ENCODE measurements around the gene FAM210B.

DNA sequence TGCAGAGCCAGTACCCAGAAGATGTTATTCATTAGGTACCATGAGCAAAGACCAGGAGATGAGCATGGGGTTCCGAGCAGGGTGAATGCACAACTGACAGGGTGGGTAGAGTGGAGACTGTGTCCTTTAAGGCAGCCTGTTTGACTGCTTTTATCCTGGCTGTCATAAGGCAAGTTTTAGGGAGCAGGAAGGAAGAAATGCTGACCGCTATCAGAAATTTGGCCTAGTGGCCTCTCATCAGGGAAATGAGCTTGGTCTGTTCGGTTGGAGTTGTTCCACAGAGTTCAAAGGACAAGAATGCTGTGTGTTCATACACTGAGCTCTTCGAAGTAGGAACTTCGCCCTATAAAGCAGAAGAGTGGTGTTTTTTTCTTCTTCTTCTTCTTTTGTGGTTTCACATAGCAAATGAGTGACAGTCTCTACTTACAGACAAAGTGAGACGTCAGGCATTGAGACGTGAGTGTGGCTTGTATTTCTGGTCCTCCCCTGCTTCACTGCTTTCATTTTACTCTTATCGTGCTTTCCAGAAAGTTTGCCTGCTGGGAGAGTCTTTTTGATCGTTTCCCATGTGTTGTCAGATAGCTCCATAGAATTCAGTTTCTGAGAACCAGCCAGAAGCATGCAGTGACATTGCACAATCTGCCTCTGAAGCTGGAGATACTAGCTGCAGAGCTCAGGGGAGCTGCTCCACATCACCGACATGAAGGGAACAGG, 53.1 kb downstream of the FAM210B start, which contains the start of gene CASS4:
- TF ChIP-seq POLR2A (IDR thresholded peaks at IDR 0.05): no peak
- TF ChIP-seq, protein P1, sequence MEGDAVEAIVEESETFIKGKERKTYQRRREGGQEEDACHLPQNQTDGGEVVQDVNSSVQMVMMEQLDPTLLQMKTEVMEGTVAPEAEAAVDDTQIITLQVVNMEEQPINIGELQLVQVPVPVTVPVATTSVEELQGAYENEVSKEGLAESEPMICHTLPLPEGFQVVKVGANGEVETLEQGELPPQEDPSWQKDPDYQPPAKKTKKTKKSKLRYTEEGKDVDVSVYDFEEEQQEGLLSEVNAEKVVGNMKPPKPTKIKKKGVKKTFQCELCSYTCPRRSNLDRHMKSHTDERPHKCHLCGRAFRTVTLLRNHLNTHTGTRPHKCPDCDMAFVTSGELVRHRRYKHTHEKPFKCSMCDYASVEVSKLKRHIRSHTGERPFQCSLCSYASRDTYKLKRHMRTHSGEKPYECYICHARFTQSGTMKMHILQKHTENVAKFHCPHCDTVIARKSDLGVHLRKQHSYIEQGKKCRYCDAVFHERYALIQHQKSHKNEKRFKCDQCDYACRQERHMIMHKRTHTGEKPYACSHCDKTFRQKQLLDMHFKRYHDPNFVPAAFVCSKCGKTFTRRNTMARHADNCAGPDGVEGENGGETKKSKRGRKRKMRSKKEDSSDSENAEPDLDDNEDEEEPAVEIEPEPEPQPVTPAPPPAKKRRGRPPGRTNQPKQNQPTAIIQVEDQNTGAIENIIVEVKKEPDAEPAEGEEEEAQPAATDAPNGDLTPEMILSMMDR (IDR thresholded peaks at IDR 0.05): no peak

Data from heart left ventricle (tissue), 13 donors.